Measurements from ENCODE around the gene C16orf95. TPM values are rescaled to one million over a fixed set of nuclear protein-coding genes. Genes with fewer than 3 reads are reported as not detected.

Gene C16orf95
- total and polyA plus RNA-seq, 12 donors, result 0.67 to 9.9 (median 5.3) TPM

GRCh38 chr16:87295259-87295658 is 21.9 kb downstream of the C16orf95 start:
- no peak overlapping the region for H3K27ac ChIP-seq
- DNase-seq, result no peak
- intact Hi-C loops (cut with DNase I), result no loop called here
- H3K36me3 ChIP-seq (replicated peaks in 1 of 2), result no peaks in the 10 kb centered on the region
- H3K9me3 ChIP-seq (replicated peaks in 1 of 3), result no peaks in the 10 kb centered on the region
- H3K27me3 ChIP-seq, result no peaks in the 10 kb centered on the region
- H3K4me3 ChIP-seq, result no peak overlapping the region
- no peak for TF ChIP-seq CTCF (IDR thresholded peaks at IDR 0.05)
- TF ChIP-seq POLR2A (IDR thresholded peaks at IDR 0.05), result no peak
- 72 to 94% (median 79%) methylated on average over 4 of the region's 4 CpGs for WGBS, 4 donors
- no peaks in the 10 kb centered on the region for H3K4me1 ChIP-seq (replicated peaks in 1 of 2)

DNA sequence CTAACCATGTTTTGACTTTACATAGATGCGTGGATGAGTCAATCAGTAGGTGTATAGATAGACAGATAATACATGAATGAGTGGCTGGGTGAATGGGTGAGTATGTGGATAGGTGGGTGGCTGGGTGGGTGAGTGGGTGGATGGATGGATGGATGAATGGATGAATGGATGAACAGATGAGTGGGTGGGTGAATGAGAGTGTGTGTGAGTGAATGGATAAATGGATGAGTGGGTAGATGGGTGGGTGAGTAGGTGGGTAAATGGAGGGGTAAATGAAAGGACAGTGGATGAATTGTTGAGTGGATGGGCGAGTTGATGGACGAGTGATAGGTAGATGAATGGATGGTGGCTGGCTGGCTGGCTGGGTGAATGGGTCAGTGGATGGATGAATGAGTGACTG is 23.2 kb downstream of the C16orf95 start:
- Histone ChIP-seq H3K4me3 (no peak overlapping the region), H3K4me1 (replicated peaks in 1 of 2) (no peaks in the 10 kb centered on the region), H3K27ac (no peak overlapping the region), H3K36me3 (replicated peaks in 1 of 2) (no peaks in the 10 kb centered on the region), H3K9me3 (replicated peaks in 1 of 3) (no peaks in the 10 kb centered on the region), H3K27me3 (no peaks in the 10 kb centered on the region)
- WGBS, 4 donors, result 89 to 98% (median 91%) methylated on average over 3 of the region's 3 CpGs
- TF ChIP-seq POLR2A (IDR thresholded peaks at IDR 0.05), result no peak
- TF ChIP-seq CTCF (IDR thresholded peaks at IDR 0.05), result no peak
- intact Hi-C loops (cut with DNase I), result no loop called here
- DNase-seq, result no peak

- no peaks in the 10 kb centered on the region for H3K36me3 ChIP-seq (replicated peaks in 1 of 2)
- H3K27ac ChIP-seq, result no peak overlapping the region
- 77 to 99% (median 85%) methylated on average over 6 of the region's 6 CpGs for WGBS, 4 donors
- DNase-seq, result no peak
- no peak overlapping the region for H3K4me3 ChIP-seq
- H3K27me3 ChIP-seq, result no peaks in the 10 kb centered on the region
- no peaks in the 10 kb centered on the region for H3K9me3 ChIP-seq (replicated peaks in 1 of 3)
- no peaks in the 10 kb centered on the region for H3K4me1 ChIP-seq (replicated peaks in 1 of 2)
- intact Hi-C loops (cut with DNase I), result no loop called here
- TF ChIP-seq POLR2A (IDR thresholded peaks at IDR 0.05), result no peak
- no peak for TF ChIP-seq CTCF (IDR thresholded peaks at IDR 0.05)
These were observed 25.2 kb downstream of the C16orf95 start for GRCh38 chr16:87291944-87292343.

DNA sequence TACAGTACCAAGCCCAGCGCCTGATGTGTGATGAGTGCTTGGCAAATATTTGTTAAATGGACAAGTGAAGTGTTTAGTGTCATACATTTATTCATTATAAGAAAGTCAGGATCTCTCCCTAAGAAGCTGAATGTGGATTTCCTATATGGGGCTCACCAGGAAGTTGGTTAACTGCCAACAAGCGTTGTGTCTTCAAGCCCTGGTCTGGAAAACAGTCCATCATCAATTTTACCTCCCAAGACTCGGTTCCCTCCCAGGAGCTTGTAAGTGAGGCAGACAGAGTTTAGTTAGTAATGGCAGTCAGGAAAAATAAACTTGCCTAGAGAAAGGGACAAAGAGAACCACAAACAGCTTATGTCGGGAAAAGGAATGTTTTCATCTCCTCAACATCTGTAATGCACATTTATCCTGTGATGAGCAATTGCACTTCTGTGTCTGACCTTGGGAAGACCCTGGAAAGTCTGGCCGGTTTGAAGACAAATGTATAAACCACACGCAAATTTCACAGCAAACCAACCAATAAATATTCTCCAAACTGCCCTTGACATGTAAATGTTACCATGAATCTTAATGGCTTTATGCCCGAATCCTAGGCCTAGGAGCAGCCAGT is 28.3 kb downstream of the C16orf95 start:
- Histone ChIP-seq H3K27me3 (no peaks in the 10 kb centered on the region), H3K27ac (no peak overlapping the region), H3K9me3 (replicated peaks in 1 of 3) (no peaks in the 10 kb centered on the region), H3K36me3 (replicated peaks in 1 of 2) (no peaks in the 10 kb centered on the region), H3K4me3 (no peak overlapping the region), H3K4me1 (replicated peaks in 1 of 2) (no peaks in the 10 kb centered on the region)
- DNase-seq, result no peak
- intact Hi-C loops (cut with DNase I), result no loop called here
- no peak for TF ChIP-seq CTCF (IDR thresholded peaks at IDR 0.05)
- no peak for TF ChIP-seq POLR2A (IDR thresholded peaks at IDR 0.05)
- 34 to 52% (median 49%) methylated on average over 7 of the region's 7 CpGs for WGBS, 4 donors
